Fibroblast of lung (primary cell): ENCODE data around the gene SLC51B. TPM values are rescaled to one million over a fixed set of nuclear protein-coding genes. Genes with fewer than 3 reads are reported as not detected.

ENCODE experiments used
- DNase-seq, 2 donors: peaks; one replicate each; pipeline versions ENCODE4 v3.0.0 to v3.0.0-alpha.2; 2010; ENCODE audit warnings: low read depth in 2 of 2
- H2AFZ ChIP-seq: 2 replicates; pipeline ENCODE4 v1.5.1; 2012; ENCODE audit warnings: low read length, control low read depth, inconsistent platforms
- H3K27ac ChIP-seq: 2 replicates; pipeline ENCODE4 v1.5.1; 2011; ENCODE audit warnings: low read length, control low read depth; ENCODE audit not compliant: insufficient read depth
- H3K27me3 ChIP-seq: 2 replicates; pipeline ENCODE4 v1.5.1; 2011; ENCODE audit warnings: mild to moderate bottlenecking, low read length; ENCODE audit not compliant: control insufficient read depth, insufficient read depth
- H3K36me3 ChIP-seq: 2 replicates; pipeline ENCODE4 v1.5.1; 2011; ENCODE audit warnings: low read length; ENCODE audit not compliant: control insufficient read depth, insufficient read depth
- H3K4me1 ChIP-seq: 2 replicates; pipeline ENCODE4 v1.5.1; 2011; ENCODE audit warnings: low read length; ENCODE audit not compliant: control insufficient read depth, insufficient read depth; ENCODE audit errors: extremely low read depth
- H3K4me2 ChIP-seq: 2 replicates; pipeline ENCODE4 v1.5.1; 2011; ENCODE audit warnings: low read length, control low read depth; ENCODE audit not compliant: insufficient read depth; ENCODE audit errors: extremely low read depth
- H3K4me3 ChIP-seq, 4 experiments: fragments of 200-600 bp in 1 of 4; sonication (generic) in 1 of 4; replicated peaks in 1 of 4; 2 replicates each; pipeline ENCODE4 v1.5.1; 2011 to 2016; ENCODE audit warnings: low read length in 4 of 4, low read depth in 3 of 4, mild to moderate bottlenecking in 3 of 4, control low read depth in 2 of 4, inconsistent platforms in 1 of 4, mixed read lengths in 1 of 4; ENCODE audit not compliant: insufficient read depth in 1 of 4; ENCODE audit errors: control extremely low read depth in 1 of 4
- H3K79me2 ChIP-seq: 2 replicates; pipeline ENCODE4 v1.5.1; 2012; ENCODE audit warnings: mild to moderate bottlenecking, low read length, inconsistent platforms; ENCODE audit not compliant: control insufficient read depth, insufficient read depth
- H3K9ac ChIP-seq: 2 replicates; pipeline ENCODE4 v1.5.1; 2011; ENCODE audit warnings: mild to moderate bottlenecking, low read length, control low read depth; ENCODE audit not compliant: insufficient read depth
- H3K9me3 ChIP-seq: 2 replicates; pipeline ENCODE4 v1.5.1; 2012; ENCODE audit warnings: low read depth, low read length; ENCODE audit not compliant: control insufficient read depth, insufficient read depth
- H4K20me1 ChIP-seq: 2 replicates; pipeline ENCODE4 v1.5.1; 2011; ENCODE audit warnings: low read length; ENCODE audit not compliant: control insufficient read depth, insufficient read depth; ENCODE audit errors: extremely low read depth
- CTCF ChIP-seq, 2 donors: IDR thresholded peaks in 1 of 2; conservative IDR thresholded peaks in 1 of 2; 1 replicate in 1 of 2; 2 replicates in 1 of 2; pipeline ENCODE4 v1.5.1; 2011 to 2012; ENCODE audit warnings: low read length in 2 of 2, control low read depth in 1 of 2, inconsistent platforms in 1 of 2, low read depth in 1 of 2, mild to moderate bottlenecking in 1 of 2
- EZH2 ChIP-seq: IDR thresholded peaks from 2 replicates; pipeline ENCODE4 v1.5.1; 2012; ENCODE audit warnings: low read length, control low read depth, mild to moderate bottlenecking; ENCODE audit errors: missing control alignments
- polyA plus RNA-seq, 2 donors: library from polyadenylated mRNA; depleted of rRNA in 1 of 2; stranded (reverse) in 1 of 2; unstranded in 1 of 2; fragments of >200 nt; gene quantifications; 2 replicates each; pipeline ENCODE4 v1.2.1, GENCODE V29; 2011 to 2012; ENCODE audit warnings: missing spikeins in 1 of 2
- total RNA-seq: library from RNA; depleted of rRNA; stranded (reverse); fragments of >200 nt; gene quantifications from 2 replicates; pipeline ENCODE4 v1.2.1, GENCODE V29; 2014

SLC51B gene
- total and polyA plus RNA-seq, 2 donors (not counting 1 experiment from before 2014, with no cell fraction given), result 0.66 to 0.98 TPM

- H3K27ac ChIP-seq, result no peak overlapping the region
- no peak for TF ChIP-seq EZH2
- H2AFZ ChIP-seq, result no peak overlapping the region
- H3K27me3 ChIP-seq, result no peaks in the 10 kb centered on the region
- peaks cover 7% of the 10 kb centered on the region for H3K36me3 ChIP-seq
- no peak for DNase-seq
- no peaks in the 10 kb centered on the region for H3K79me2 ChIP-seq
- no peak overlapping the region for H3K4me3 ChIP-seq
- no peak overlapping the region for H3K9ac ChIP-seq
- H3K9me3 ChIP-seq, result no peaks in the 10 kb centered on the region
- no peaks in the 10 kb centered on the region for H4K20me1 ChIP-seq
- H3K4me1 ChIP-seq, result no peaks in the 10 kb centered on the region
- no peak overlapping the region for H3K4me2 ChIP-seq
Measured at GRCh38 chr15:65100442-65100841, 55.3 kb downstream of the SLC51B start.

GRCh38 chr15:65101411-65101890, 56.3 kb downstream of the SLC51B start:
- Histone ChIP-seq H3K79me2 (no peaks in the 10 kb centered on the region), H3K4me3 (no peak overlapping the region), H3K36me3 (peaks cover 7% of the 10 kb centered on the region)

DNA sequence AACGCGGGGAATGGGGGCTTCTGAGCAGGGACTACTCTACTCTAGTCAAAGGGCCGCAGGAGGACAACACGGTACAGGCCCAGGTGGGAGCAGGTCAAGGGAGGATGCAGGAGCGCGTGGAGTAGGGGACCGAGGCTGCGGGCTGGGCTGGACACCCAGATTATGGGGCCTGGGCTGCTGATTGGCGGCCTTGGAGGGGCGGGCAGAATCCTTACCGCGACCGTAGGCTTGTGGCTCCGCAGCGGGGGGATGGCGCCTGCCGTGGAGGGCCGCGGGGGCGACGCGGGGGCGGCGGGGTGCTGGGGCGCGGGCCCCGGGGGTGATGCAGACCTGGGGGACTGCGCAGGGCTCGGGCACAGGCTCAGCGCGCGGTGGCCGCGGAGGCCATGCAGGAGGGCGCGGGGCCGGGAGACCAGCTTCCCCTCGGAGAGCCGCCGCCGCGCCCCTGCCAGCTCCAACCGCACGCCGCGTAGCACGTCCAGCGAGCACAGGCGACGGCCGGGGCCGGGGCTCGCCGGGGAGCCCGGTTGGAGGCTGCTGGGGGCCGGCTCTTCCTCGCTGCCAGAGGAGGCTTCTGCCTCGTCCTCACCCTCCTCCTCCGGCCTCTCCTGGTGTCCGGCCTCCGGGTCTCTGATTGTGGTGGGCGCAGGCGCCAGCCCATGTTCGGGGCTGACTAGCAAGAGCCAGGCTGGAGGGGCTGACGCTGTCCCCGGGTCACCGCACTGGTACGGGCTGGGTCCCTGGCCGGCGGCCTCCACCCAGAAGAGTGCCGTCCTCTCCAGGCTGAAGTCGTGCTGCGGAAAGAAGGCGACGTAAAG, 56.9 kb downstream of the SLC51B start:
- DNase-seq, result no peak
- Histone ChIP-seq H3K4me1 (no peaks in the 10 kb centered on the region), H3K79me2 (no peaks in the 10 kb centered on the region), H2AFZ (no peak overlapping the region), H4K20me1 (no peaks in the 10 kb centered on the region), H3K27ac (no peak overlapping the region), H3K36me3 (peaks cover 7% of the 10 kb centered on the region), H3K27me3 (no peaks in the 10 kb centered on the region), H3K9me3 (no peaks in the 10 kb centered on the region), H3K4me2 (no peak overlapping the region), H3K4me3 (no peak overlapping the region), H3K9ac (no peak overlapping the region)
- TF ChIP-seq EZH2 (no peak), CTCF (conservative IDR thresholded peaks at IDR 0.05 in 1 of 2, IDR thresholded peaks at IDR 0.05 in 1 of 2; ENCODE audit: low read depth in 1 of 2, low read length in 2 of 2) (no peak)

More at GRCh38 chr15:65101411-65101890, 56.3 kb downstream of the SLC51B start:
- no peak overlapping the region for H2AFZ ChIP-seq
- no peaks in the 10 kb centered on the region for H3K4me1 ChIP-seq
- peak; percentile 29 to 83 for DNase-seq
- H3K27ac ChIP-seq, result no peak overlapping the region
- TF ChIP-seq CTCF (conservative IDR thresholded peaks at IDR 0.05 in 1 of 2, IDR thresholded peaks at IDR 0.05 in 1 of 2; ENCODE audit: low read depth in 1 of 2, low read length in 2 of 2) (peak; percentile 91 to 93), EZH2 (no peak)
- H3K4me2 ChIP-seq, result no peak overlapping the region
- H3K9ac ChIP-seq, result no peak overlapping the region
- H4K20me1 ChIP-seq, result no peaks in the 10 kb centered on the region
- H3K27me3 ChIP-seq, result no peaks in the 10 kb centered on the region
- H3K9me3 ChIP-seq, result no peaks in the 10 kb centered on the region
